Keratinocyte (primary cell): ENCODE results near the gene SFXN4. TPM values are rescaled to one million over a fixed set of nuclear protein-coding genes. Genes with fewer than 3 reads are reported as not detected.
"Not testable (repeated sequence)": the region's sequence is repeated elsewhere in the genome, so short reads cannot be mapped to it uniquely, and the experiment has no call there.

Experiments
- DNase-seq: peaks from one replicate; pipeline ENCODE4 v3.0.0-alpha.2; 2011; ENCODE audit warnings: low read depth, missing footprints, low spot score
- FAIRE-seq: peaks from 2 replicates; lab custom pipeline; 2011; peaks lifted over from hg19 to GRCh38; lab: Jason Lieb, UNC
- H2AFZ ChIP-seq: 2 replicates; pipeline ENCODE4 v1.6.0; 2012; ENCODE audit warnings: low read length, control low read depth, inconsistent platforms; ENCODE audit not compliant: control insufficient read depth
- H3K27ac ChIP-seq: 2 replicates; pipeline ENCODE4 v1.5.1; 2011; ENCODE audit warnings: low read length; ENCODE audit not compliant: control insufficient read depth, insufficient read depth
- H3K27me3 ChIP-seq: 3 replicates; pipeline ENCODE4 v1.6.0; 2011; ENCODE audit warnings: low read length; ENCODE audit not compliant: control insufficient read depth, insufficient read depth; ENCODE audit errors: extremely low read depth
- H3K36me3 ChIP-seq, 2 experiments: 2 replicates in 1 of 2; 3 replicates in 1 of 2; pipeline ENCODE4 v1.5.1; 2011; ENCODE audit warnings: low read length in 2 of 2, mild to moderate bottlenecking in 1 of 2; ENCODE audit not compliant: control insufficient read depth in 2 of 2, insufficient read depth in 2 of 2; ENCODE audit errors: extremely low read depth in 1 of 2
- H3K4me1 ChIP-seq: 3 replicates; pipeline ENCODE4 v1.5.1; 2011; ENCODE audit warnings: low read length; ENCODE audit not compliant: control insufficient read depth, insufficient read depth; ENCODE audit errors: extremely low read depth
- H3K4me2 ChIP-seq: 3 replicates; pipeline ENCODE4 v1.6.0; 2011; ENCODE audit warnings: low read depth, low read length; ENCODE audit not compliant: control insufficient read depth, insufficient read depth; ENCODE audit errors: extremely low read depth
- H3K4me3 ChIP-seq, 3 experiments: fragments of 200-600 bp in 1 of 3; sonication (generic) in 1 of 3; 2 replicates in 2 of 3; 3 replicates in 1 of 3; pipeline ENCODE4 v1.5.1; 2011 to 2016; ENCODE audit warnings: low read length in 3 of 3, mild to moderate bottlenecking in 3 of 3, control low read depth in 2 of 3, inconsistent platforms in 1 of 3, low read depth in 1 of 3, mixed read lengths in 1 of 3, mixed run types in 1 of 3, moderate library complexity in 1 of 3; ENCODE audit not compliant: control insufficient read depth in 2 of 3, insufficient read depth in 2 of 3; ENCODE audit errors: extremely low read depth in 1 of 3
- H3K79me2 ChIP-seq: 2 replicates; pipeline ENCODE4 v1.6.0; 2012; ENCODE audit warnings: low read length; ENCODE audit not compliant: control insufficient read depth, insufficient read depth
- H3K9ac ChIP-seq: 3 replicates; pipeline ENCODE4 v1.6.0; 2011; ENCODE audit warnings: low read length; ENCODE audit not compliant: control insufficient read depth, insufficient read depth; ENCODE audit errors: extremely low read depth
- H3K9me1 ChIP-seq: 3 replicates; pipeline ENCODE4 v1.6.0; 2011; ENCODE audit warnings: low read length; ENCODE audit not compliant: control insufficient read depth, insufficient read depth; ENCODE audit errors: extremely low read depth
- H3K9me3 ChIP-seq: 2 replicates; pipeline ENCODE4 v1.5.1; 2012; ENCODE audit warnings: low read depth, low read length; ENCODE audit not compliant: control insufficient read depth
- H4K20me1 ChIP-seq: 3 replicates; pipeline ENCODE4 v1.6.0; 2011; ENCODE audit warnings: low read length; ENCODE audit not compliant: control insufficient read depth, insufficient read depth; ENCODE audit errors: extremely low read depth
- CTCF ChIP-seq, 3 experiments: IDR thresholded peaks in 1 of 3; conservative IDR thresholded peaks in 1 of 3; optimal IDR thresholded peaks in 1 of 3; 2 replicates in 2 of 3; 3 replicates in 1 of 3; pipeline versions ENCODE3 to v1.5.1; 2011; ENCODE audit warnings: low read length in 3 of 3, mild to moderate bottlenecking in 3 of 3, moderate library complexity in 2 of 3, control low read depth in 1 of 3, inconsistent platforms in 1 of 3; ENCODE audit not compliant: insufficient read depth in 2 of 3; ENCODE audit errors: extremely low read depth in 1 of 3
- EZH2 ChIP-seq: IDR thresholded peaks from one replicate; pipeline ENCODE4 v1.6.1; 2012; ENCODE audit warnings: inconsistent platforms, mild to moderate bottlenecking, low read length, moderate library complexity
- dilution Hi-C: fragments of 300-500 bp; cut with MboI; formaldehyde crosslinking; loops from one replicate; pipeline ENCODE4 v1.7.0; 2020; ENCODE audit warnings: low sequenced_read_pairs; ENCODE audit not compliant: extremely low pct_ligation_motif_present
- polyA plus RNA-seq, 5 experiments: library from polyadenylated mRNA; depleted of rRNA in 3 of 5; stranded (reverse) in 3 of 5; stranded (forward) in 1 of 5; unstranded in 1 of 5; fragments of >200 nt; gene quantifications; 1 replicate in 1 of 5; 2 replicates in 3 of 5; 3 replicates in 1 of 5; pipeline versions ENCODE4 v1.2.1 to v1.2.3, GENCODE V29; 2011 to 2012; ENCODE audit warnings: missing spikeins in 2 of 5, low read depth in 1 of 5, low replicate concordance in 1 of 5

Gene SFXN4
- polyA plus RNA-seq, 1 donor (not counting 4 experiments of a cell fraction or from before 2014, with no cell fraction given): 27.6 TPM

- peaks cover 24 to 32% of the 10 kb centered on the region in 2 experiments for H3K36me3 ChIP-seq
- H4K20me1 ChIP-seq: no peaks in the 10 kb centered on the region
- TF ChIP-seq CTCF (optimal IDR thresholded peaks at IDR 0.05 in 1 of 3, IDR thresholded peaks at IDR 0.05 in 1 of 3, conservative IDR thresholded peaks at IDR 0.05 in 1 of 3; ENCODE audit: extremely low read depth in 1 of 3, insufficient read depth in 2 of 3, low read length in 3 of 3) (no peak), EZH2 (no peak)
- H3K4me3 ChIP-seq: no peak overlapping the region
- no peaks in the 10 kb centered on the region for H3K27me3 ChIP-seq
- H3K9me3 ChIP-seq: no peaks in the 10 kb centered on the region
- no peak overlapping the region for H3K9ac ChIP-seq
- no peak for DNase-seq
- H2AFZ ChIP-seq: no peak overlapping the region
- no peaks in the 10 kb centered on the region for H3K4me1 ChIP-seq
- no peak overlapping the region for H3K27ac ChIP-seq
- H3K9me1 ChIP-seq: no peaks in the 10 kb centered on the region
- H3K4me2 ChIP-seq: no peak overlapping the region
- H3K79me2 ChIP-seq: no peaks in the 10 kb centered on the region
- FAIRE-seq: no peak
- dilution Hi-C loops: no loop called here
These were observed 12.5 kb downstream of the SFXN4 start for GRCh38 chr10:119153041-119153440.

GRCh38 chr10:119151601-119152000, 13.9 kb downstream of the SFXN4 start:
- DNase-seq, H2AFZ ChIP-seq, H3K4me3 ChIP-seq, H3K4me2 ChIP-seq, H3K27ac ChIP-seq, H3K79me2 ChIP-seq, H3K4me1 ChIP-seq, H4K20me1 ChIP-seq, H3K9ac ChIP-seq, H3K9me3 ChIP-seq, FAIRE-seq, H3K9me1 ChIP-seq, dilution Hi-C loops, H3K27me3 ChIP-seq: not testable (repeated sequence)
- H3K36me3 ChIP-seq: peaks cover 22 to 32% of the 10 kb centered on the region in 2 experiments

GRCh38 chr10:119149729-119150128, 15.8 kb downstream of the SFXN4 start:
- Histone ChIP-seq H3K9me1 (peaks cover 2% of the 10 kb centered on the region), H4K20me1 (no peaks in the 10 kb centered on the region), H3K4me3 (no peak overlapping the region), H3K4me2 (no peak overlapping the region), H3K27me3 (no peaks in the 10 kb centered on the region), H3K9ac (no peak overlapping the region), H2AFZ (no peak overlapping the region), H3K79me2 (no peaks in the 10 kb centered on the region), H3K4me1 (no peaks in the 10 kb centered on the region), H3K9me3 (no peaks in the 10 kb centered on the region), H3K36me3 (peaks cover 13 to 27% of the 10 kb centered on the region in 2 experiments), H3K27ac (no peak overlapping the region)
- FAIRE-seq (no peak), DNase-seq (no peak)
- dilution Hi-C loops: no loop called here
- TF ChIP-seq EZH2 (no peak), CTCF (optimal IDR thresholded peaks at IDR 0.05 in 1 of 3, IDR thresholded peaks at IDR 0.05 in 1 of 3, conservative IDR thresholded peaks at IDR 0.05 in 1 of 3; ENCODE audit: extremely low read depth in 1 of 3, insufficient read depth in 2 of 3, low read length in 3 of 3) (peak in 1 of 3 experiments; percentile 51)
